Cardiac muscle cell (in vitro differentiated cells and primary cell): ENCODE results near the gene CCNB1IP1. TPM values are rescaled to one million over a fixed set of nuclear protein-coding genes. Genes with fewer than 3 reads are reported as not detected.

ENCODE experiments used
- DNase-seq, 2 donors: peaks; one replicate each; pipeline versions ENCODE4 v3.0.0 to v3.0.0-alpha.2; 2010 to 2017; ENCODE audit warnings: low read depth in 1 of 2, low spot score in 1 of 2
- H3K27ac ChIP-seq: fragments of 200-600 bp; sonication (generic); 2 replicates; pipeline ENCODE4 v1.5.1; 2016
- H3K27me3 ChIP-seq: fragments of 200-600 bp; sonication (generic); 2 replicates; pipeline ENCODE4 v1.6.0; 2016; ENCODE audit warnings: control low read depth
- H3K36me3 ChIP-seq: fragments of 200-600 bp; sonication (generic); 2 replicates; pipeline ENCODE4 v1.5.1; 2016; ENCODE audit warnings: control low read depth
- H3K4me1 ChIP-seq: fragments of 200-600 bp; sonication (generic); 2 replicates; pipeline ENCODE4 v1.8.1; 2017; ENCODE audit warnings: low read depth, mild to moderate bottlenecking, mixed run types
- H3K4me3 ChIP-seq: fragments of 200-600 bp; sonication (generic); 2 replicates; pipeline ENCODE4 v1.5.1; 2016; ENCODE audit warnings: mild to moderate bottlenecking
- H3K9me3 ChIP-seq: fragments of 200-600 bp; sonication (generic); 2 replicates; pipeline ENCODE4 v1.5.1; 2017; ENCODE audit warnings: low read depth, mild to moderate bottlenecking, control low read depth
- CTCF ChIP-seq: IDR thresholded peaks from 2 replicates; pipeline ENCODE4 v1.5.1; 2012; ENCODE audit warnings: low read depth, mild to moderate bottlenecking, low read length
- polyA plus RNA-seq: library from polyadenylated mRNA; unstranded; fragments of >200 nt; fragmentation: Nextera tagmentation; extraction: Ambion mirVana; gene quantifications from 2 replicates; pipeline ENCODE4 v1.2.1, GENCODE V29; 2016
- total RNA-seq: library from RNA; depleted of rRNA; stranded (reverse); fragments of >200 nt; gene quantifications from 2 replicates; pipeline ENCODE4 v1.2.3, GENCODE V29; 2016

The CCNB1IP1 gene
- total and polyA plus RNA-seq, 2 experiments from 2014 or later = 63.7 to 152 TPM

GRCh38 chr14:20332431-20332787, 670 bp downstream of the CCNB1IP1 start:
- DNase-seq = peak; percentile 26 to 62
- no peak for TF ChIP-seq CTCF
- Histone ChIP-seq H3K4me1 (peaks cover 8% of the 10 kb centered on the region), H3K9me3 (no peaks in the 10 kb centered on the region), H3K27ac (peak overlapping the region; percentile 98), H3K27me3 (no peaks in the 10 kb centered on the region), H3K36me3 (no peaks in the 10 kb centered on the region), H3K4me3 (peak overlapping the region; percentile 84)

GRCh38 chr14:20331053-20331613, 1.9 kb downstream of the CCNB1IP1 start:
- Histone ChIP-seq H3K4me1 (peaks cover 8% of the 10 kb centered on the region), H3K36me3 (peaks cover 9% of the 10 kb centered on the region), H3K9me3 (no peaks in the 10 kb centered on the region), H3K4me3 (peak overlapping the region; percentile 84), H3K27me3 (no peaks in the 10 kb centered on the region), H3K27ac (peak overlapping the region; percentile 41)
- no peak for DNase-seq
- no peak for TF ChIP-seq CTCF

- Histone ChIP-seq H3K4me1 (peaks cover 8% of the 10 kb centered on the region), H3K4me3 (no peak overlapping the region), H3K27me3 (no peaks in the 10 kb centered on the region), H3K9me3 (no peaks in the 10 kb centered on the region), H3K36me3 (peaks cover 23% of the 10 kb centered on the region), H3K27ac (peak overlapping the region; percentile 65)
- no peak for DNase-seq
- no peak for TF ChIP-seq CTCF
These were observed 3.7 kb downstream of the CCNB1IP1 start for GRCh38 chr14:20329355-20329754.

- Histone ChIP-seq H3K27me3 (no peaks in the 10 kb centered on the region), H3K4me1 (peaks cover 8% of the 10 kb centered on the region), H3K27ac (peak overlapping the region; percentile 65), H3K4me3 (no peak overlapping the region), H3K36me3 (peaks cover 28% of the 10 kb centered on the region), H3K9me3 (no peaks in the 10 kb centered on the region)
- no peak for TF ChIP-seq CTCF
- no peak for DNase-seq
These were observed 4.4 kb downstream of the CCNB1IP1 start for GRCh38 chr14:20328705-20329104.

DNA sequence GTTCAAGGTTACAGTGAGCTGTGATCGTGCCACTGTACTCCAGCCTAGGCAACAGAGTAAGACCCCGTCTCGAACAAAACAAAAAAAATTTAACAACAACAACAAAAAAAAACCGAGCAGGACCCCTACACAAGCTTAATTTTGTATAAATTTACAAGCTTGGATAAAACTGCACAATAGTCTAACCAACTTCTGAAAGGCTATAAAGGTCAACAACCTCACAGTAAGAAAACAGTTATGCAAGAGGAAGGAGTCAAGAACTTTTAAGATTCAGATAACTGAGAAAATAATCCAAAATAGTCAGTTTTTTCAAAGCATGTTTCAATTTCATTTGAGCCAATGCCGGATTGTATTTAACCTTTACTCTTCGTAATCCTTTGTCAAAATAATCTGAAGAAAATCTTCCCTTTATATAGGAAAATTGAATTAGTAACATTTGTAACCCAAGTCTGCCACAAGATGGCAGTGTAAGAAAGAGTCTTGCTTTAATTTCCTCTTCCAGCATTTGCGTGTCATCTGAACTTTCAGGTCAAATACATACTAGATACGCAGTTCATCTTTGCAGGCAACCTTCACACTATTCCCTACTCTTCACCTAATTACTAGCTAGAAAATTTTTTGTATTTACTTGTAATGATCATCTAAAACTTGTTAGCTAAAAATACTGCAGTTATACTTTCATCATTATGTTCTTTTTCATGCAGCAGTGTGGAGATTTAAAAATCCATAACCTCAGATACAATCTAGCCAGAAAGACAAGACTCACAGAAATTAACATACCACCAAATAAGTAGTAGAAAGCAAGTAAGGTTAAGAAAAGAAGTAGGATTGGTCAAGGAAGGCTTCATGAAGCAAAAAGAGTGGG, 5.8 kb downstream of the CCNB1IP1 start:
- peak overlapping the region; percentile 22 for H3K27ac ChIP-seq
- DNase-seq = peak; percentile 64 to 77
- no peaks in the 10 kb centered on the region for H3K9me3 ChIP-seq
- no peaks in the 10 kb centered on the region for H3K27me3 ChIP-seq
- peak; percentile 66 for TF ChIP-seq CTCF
- no peak overlapping the region for H3K4me3 ChIP-seq
- H3K4me1 ChIP-seq = peaks cover 8% of the 10 kb centered on the region
- H3K36me3 ChIP-seq = peaks cover 34% of the 10 kb centered on the region
